NCI-H526 treated with DMSO at 0.1 percent for 48 hours (cell line): ENCODE measurements around the gene GPR39.
"Not testable (repeated sequence)": the region's sequence is repeated elsewhere in the genome, so short reads cannot be mapped to it uniquely, and the experiment has no call there.

Source experiments
- DNase-seq: peaks from one replicate; lab custom pipeline; 2025; lab: John Stamatoyannopoulos, UW

Gene GPR39

GRCh38 chr2:132497591-132497990 is 81.0 kb downstream of the GPR39 start:
- no peak for DNase-seq

- no peak for DNase-seq
Observed at GRCh38 chr2:132503701-132504100, 87.1 kb downstream of the GPR39 start.

- no peak for DNase-seq
Observed at GRCh38 chr2:132515010-132515409, 98.4 kb downstream of the GPR39 start.

GRCh38 chr2:132517386-132517785 is 100.8 kb downstream of the GPR39 start:
- no peak for DNase-seq

- DNase-seq = no peak
Observed at GRCh38 chr2:132518302-132518701, 101.7 kb downstream of the GPR39 start.

GRCh38 chr2:132519566-132519965 is 103.0 kb downstream of the GPR39 start:
- DNase-seq = no peak

GRCh38 chr2:132521341-132521740 is 104.7 kb downstream of the GPR39 start:
- DNase-seq = no peak

GRCh38 chr2:132522901-132523300 is 106.3 kb downstream of the GPR39 start:
- DNase-seq = peak; percentile 47

- not testable (repeated sequence) for DNase-seq
Observed at GRCh38 chr2:132537061-132537460, 120.5 kb downstream of the GPR39 start.

GRCh38 chr2:132538331-132538855 is 121.8 kb downstream of the GPR39 start:
- DNase-seq = no peak

- DNase-seq = no peak
Observed at GRCh38 chr2:132540166-132540565, 123.6 kb downstream of the GPR39 start.

- no peak for DNase-seq
Observed at GRCh38 chr2:132542953-132543569, 126.5 kb downstream of the GPR39 start.

GRCh38 chr2:132544006-132544630 is 127.5 kb downstream of the GPR39 start:
- DNase-seq = no peak

- DNase-seq = peak; percentile 6
Observed at GRCh38 chr2:132547090-132547687, 130.6 kb downstream of the GPR39 start.

GRCh38 chr2:132549935-132550670 is 133.5 kb downstream of the GPR39 start:
- no peak for DNase-seq

GRCh38 chr2:132550946-132551345 is 134.3 kb downstream of the GPR39 start:
- no peak for DNase-seq

- DNase-seq = no peak
Observed at GRCh38 chr2:132557694-132558093, 141.1 kb downstream of the GPR39 start.

GRCh38 chr2:132559326-132559725 is 142.7 kb downstream of the GPR39 start:
- no peak for DNase-seq

GRCh38 chr2:132559921-132560320 is 143.3 kb downstream of the GPR39 start:
- DNase-seq = no peak

GRCh38 chr2:132560562-132560961 is 144.0 kb downstream of the GPR39 start:
- no peak for DNase-seq

- DNase-seq = no peak
Observed at GRCh38 chr2:132562245-132562644, 145.6 kb downstream of the GPR39 start.

- DNase-seq = no peak
Observed at GRCh38 chr2:132564065-132564464, 147.5 kb downstream of the GPR39 start.

GRCh38 chr2:132566379-132566778 is 149.8 kb downstream of the GPR39 start:
- DNase-seq = no peak
